Endometrial microvascular endothelial cells (primary cell): Measurements from ENCODE around the gene TEN1. TPM values are rescaled to one million over a fixed set of nuclear protein-coding genes. Genes with fewer than 3 reads are reported as not detected.
"Not testable (repeated sequence)": the region's sequence is repeated elsewhere in the genome, so short reads cannot be mapped to it uniquely, and the experiment has no call there.

Experiments
- in situ Hi-C: cut with HindIII; loops from 2 replicates; pipeline ENCODE4 v1.10.0; 2017; ENCODE audit warnings: low sequenced_read_pairs, low pct_unique_long_range_greater_than_20kb; ENCODE audit errors: inconsistent ontology term
- total RNA-seq: library from RNA; depleted of rRNA; stranded (reverse); fragments of >200 nt; gene quantifications from one replicate; pipeline ENCODE4 v1.2.3, GENCODE V29; 2015; ENCODE audit errors: inconsistent ontology term

Gene TEN1
- total RNA-seq, 1 donor from 2014 or later: 17.7 TPM

DNA sequence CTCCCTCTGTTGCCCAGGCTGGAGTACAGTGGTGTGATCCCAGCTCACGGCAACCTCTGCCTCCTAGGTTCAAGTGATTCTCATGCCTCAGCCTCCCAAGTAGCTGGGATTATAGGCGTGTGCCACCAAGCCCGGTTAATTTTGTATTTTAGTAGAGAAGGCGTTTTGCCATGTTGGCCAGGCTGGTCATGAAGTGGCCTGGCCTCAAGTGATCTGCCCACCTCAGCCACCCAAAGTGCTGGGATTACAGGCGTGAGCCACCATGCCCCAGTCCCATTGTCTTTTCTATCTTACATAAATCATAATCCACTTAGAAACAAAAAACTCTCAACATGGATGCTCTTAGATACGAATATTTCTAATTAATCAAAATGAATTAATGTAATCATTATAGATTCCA lies 3.9 kb upstream of the TEN1 start:
- in situ Hi-C loops: not testable (repeated sequence)

DNA sequence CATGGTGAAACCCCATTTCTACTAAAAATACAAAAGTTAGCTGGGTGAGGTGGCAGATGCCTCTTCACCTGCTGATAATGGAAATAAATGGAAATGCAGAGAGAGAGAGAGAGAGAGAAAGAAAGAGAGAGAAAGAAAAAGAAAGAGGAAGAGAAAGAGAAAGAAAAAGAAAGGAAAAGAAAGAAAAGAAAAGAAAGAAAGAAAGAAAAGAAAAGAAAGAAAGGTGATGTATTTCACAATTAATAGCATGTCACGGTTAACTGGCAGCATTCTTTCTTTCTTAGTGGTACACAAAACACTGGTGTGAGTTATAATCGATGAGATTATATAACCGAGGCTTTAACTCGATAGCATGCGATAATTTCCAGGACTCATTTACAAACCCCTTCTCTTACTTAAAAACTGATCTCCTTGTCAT lies 3.3 kb upstream of the TEN1 start:
- in situ Hi-C loops: no loop called here

DNA sequence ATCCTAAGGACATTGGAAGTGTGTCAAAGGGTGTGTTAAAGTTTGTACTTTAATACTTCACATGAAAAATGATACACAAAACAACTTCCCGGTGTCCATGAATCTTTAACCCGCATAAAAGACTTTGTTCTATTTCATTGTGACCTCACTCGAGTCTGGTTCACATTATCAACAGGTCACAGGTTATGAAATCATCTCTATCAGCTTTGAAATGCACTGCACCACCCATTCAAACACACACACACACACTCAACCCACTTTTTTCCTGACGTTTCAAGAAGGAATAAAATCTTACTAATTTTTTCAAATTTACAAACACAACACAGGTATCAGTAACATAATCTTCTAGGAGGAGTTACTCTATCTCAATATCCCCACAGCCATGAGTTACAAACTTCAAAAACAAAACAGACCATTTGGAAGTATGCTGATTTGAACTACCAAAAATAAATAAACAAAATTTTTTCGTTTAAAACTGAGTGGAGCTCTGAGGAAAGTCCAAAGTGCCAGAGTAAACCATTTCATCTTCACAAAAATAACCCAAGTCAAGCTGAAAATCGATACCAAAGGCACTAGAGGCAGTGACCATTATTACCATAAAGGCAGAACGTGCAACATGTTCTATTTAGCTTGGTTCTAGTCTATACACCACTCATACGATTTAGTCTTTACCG lies 2.7 kb upstream of the TEN1 start:
- in situ Hi-C loops: no loop called here

DNA sequence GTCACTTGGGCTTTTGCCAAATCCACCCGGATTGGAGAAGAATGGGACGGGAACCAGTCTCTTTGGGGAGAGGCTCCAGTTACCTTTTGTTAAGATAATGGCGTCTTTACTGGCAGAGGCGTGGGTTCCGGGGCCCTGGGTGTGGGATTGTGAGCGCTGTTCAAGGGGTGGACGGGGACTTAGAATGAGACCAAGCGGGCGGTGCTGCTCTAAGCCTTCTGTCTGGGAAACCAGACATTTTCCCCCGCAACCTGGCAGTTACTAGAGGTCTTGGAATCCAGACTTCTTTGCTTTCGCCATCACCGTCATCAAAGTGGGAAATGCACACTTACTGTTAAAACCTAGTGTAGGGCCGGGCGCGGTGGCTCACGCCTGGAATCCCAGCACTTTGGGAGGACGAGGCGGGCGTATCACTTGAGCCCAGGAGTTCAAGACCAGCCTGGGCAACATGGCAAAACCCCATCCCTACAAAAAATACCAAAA lies 706 bp downstream of the TEN1 start:
- in situ Hi-C loops: no loop called here

DNA sequence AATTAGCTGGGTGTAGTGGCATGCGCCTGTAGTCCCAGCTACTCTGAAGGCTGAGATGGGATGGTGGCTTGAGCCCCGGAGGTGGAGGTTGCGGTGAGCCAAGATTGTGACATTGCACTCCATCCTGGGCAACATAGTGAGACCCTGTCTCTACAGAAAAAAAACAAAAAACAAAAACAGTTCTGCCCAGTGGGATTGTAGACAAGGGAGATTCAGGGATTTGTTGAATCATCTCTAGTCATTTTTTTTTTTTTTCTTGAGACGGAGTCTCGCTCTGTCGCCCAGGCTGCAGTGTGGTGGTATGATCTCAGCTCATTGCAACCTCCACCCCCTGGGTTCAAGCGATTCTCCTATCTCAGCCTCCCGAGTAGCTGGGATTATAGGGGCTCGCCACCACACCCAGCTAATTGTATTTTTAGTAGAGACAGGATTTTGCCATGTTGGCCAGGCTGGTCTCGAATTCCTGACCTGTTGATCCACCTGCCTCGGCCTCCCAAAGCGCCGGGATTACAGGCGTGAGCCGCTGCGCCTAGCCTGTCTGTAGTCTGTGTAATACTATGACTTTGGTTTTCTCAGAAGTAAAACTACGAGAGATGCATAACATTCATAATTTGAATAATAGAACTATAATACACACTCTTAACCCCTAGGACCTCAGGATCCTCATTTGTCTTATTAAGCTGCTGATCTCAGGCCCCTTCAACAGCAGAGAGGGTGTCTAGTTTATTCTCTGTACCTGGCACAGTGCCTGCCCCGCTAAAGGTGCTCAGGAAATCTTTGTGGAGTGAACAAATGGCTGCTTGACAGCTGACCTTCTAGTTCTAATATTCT lies 1.4 kb downstream of the TEN1 start:
- in situ Hi-C loops: no loop called here

DNA sequence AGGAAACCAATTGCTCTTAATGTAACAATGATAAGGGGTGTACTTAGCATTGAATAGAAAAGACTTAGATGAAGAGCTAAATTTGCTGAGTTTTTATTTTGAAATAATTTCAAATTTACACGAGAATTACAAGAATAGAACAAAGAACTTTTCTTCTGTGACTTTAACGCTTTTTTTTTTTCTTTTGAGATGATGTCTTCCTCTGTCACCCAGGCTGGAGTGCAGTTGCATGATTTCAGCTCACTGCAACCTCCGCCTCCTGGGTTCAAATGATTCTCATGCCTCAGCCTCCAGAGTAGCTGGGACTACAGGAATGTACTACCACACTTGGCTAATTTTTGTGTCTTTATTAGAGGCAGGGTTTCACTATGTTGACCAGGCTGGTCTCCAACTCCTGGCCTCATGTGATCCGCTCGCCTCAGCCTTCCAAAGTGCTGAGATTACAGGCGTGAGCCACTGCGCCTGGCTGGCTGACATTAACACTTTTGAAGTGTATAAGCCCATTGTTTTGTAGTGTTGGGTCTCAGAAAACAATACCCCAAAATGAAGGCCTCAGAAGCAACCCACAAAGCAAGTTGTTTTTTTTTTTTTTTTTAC lies 2.1 kb downstream of the TEN1 start:
- in situ Hi-C loops: no loop called here

DNA sequence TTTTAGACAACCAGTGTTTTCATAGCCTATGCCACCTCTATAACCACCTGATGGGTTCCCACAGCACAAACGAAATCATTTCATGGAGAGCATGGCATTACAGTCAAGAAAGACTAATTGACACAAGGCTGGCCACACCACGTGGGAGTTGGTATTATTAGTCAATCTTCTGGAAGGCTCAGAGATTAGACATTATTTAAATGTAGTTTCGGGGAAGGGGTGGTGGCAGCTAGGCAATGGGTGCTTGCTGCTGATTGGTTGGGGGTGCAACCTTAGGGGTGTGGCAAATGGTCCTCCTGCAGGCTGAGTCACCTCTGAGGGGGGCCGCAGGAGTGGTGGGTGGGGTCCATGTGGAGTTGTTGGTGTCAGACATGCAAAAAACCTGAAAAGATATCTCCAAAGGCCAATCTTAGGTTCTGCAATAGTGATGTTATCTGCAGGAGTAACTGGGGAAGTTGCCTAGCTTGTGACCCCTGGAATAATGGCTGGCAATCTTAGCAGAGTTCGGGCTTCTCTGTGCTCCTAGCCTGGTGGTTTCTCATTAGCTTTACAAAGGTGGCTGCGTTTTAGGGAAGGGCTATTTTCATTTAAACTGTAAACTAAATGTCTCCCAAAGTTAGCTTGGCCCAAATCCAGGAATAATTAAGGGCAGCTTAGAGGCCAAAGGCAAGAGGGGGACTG lies 4.6 kb downstream of the TEN1 start:
- in situ Hi-C loops: no loop called here

DNA sequence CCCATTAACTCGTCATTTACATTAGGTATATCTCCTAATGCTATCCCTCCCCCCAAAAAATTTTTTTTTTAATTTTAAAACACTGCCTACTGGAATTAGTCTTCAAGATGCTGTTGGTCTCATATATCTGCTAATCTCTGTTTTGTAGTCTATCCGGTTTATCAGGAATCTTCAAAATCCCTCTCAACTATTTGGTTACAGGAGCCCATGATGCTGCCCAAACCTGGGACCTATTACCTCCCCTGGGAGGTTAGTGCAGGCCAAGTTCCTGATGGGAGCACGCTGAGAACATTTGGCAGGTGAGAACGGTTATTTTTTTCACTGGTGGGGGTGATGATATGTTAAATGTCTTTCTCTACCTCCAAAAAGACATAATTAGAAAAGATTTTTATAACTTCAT lies 6.9 kb downstream of the TEN1 start:
- in situ Hi-C loops: no loop called here

DNA sequence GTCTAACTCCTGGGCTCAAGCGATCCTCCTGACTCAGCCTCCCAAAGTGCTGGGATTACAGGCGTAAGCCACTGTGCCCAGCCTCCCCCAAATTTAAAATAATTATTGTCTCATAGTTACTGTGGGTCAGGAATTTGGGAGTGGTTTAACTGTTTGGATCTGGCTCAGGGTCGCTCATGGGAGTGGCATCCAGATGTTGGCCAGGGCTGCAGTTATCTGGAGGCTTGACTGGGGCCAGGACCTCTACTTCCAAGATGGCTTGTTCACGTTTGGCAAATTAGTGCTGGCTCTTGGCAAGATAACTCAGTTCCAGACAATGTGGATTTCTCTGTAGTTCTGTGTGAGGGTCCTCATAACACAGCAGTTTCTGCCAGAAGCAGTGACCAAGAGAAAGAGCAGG lies 8.0 kb downstream of the TEN1 start:
- in situ Hi-C loops: no loop called here

DNA sequence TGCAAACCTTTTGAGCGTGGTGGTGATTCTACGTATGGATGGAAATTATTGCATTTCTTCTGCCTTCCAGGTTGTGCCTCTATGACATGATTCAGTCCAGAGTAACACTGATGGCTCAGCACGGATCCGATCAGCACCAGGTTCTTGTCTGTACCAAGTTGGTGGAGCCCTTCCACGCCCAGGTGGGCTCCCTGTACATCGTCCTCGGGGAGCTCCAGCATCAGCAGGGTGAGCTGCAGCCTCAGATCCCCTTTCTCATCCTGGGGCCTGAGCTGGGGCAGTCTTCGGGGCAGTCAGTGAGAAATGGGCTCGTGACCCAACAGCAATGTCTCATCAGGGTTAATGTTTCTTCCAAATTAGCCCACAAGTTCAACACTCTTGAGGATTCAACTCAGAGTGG lies 12.4 kb downstream of the TEN1 start:
- in situ Hi-C loops: no loop called here

DNA sequence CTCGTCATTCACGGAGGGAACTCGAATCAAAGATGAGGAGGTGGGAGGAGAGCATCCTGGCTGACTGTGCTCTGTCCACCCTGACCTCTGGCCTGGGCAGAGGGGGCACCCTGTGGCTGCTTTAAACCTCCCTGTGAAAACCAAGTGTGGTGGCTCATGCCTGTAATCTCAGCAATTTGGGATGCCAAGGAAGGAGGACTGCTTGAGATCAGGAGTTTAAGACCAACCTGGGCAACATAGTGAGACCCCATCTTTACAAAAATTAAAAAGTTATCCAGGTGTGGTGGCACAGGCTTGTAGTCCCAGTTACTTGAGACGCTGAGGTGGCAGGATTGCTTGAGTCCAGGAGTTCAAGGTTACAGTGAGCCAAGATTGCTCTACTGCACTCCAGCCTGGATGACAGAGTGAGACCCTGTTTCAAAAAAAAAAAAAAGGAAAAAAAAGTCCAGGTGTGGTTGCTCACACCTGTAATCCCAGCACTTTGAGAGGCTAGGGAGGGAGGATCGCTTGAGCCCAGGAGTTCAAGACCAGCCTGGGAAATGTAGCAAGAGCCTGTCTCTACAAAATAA lies 15.8 kb downstream of the TEN1 start:
- in situ Hi-C loops: no loop called here

DNA sequence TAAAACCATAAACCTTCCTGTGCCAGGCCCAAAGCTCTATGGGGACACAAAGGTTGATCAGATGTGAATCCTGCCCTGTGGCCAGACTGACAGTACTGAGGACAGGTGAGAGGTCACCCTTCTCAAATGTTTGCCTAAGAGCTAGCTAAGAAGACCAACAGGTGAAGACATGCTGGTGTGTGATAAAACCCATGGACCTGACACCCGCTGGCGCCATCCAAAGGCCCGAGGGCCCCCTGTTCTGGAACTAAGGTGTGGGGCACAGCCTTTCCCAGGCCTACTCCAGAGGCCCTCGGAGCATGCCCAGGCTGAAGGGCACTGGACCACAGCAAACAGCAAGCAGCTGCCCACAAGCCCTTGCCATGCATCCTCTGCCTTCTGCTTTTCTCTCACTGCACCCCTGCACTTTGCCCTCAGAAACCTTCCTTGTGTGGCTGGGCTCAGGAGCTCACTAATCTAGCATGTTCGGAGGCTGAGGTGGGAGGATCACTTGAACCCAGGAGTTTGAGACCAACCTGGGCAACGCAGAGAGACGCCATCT lies 16.4 kb downstream of the TEN1 start:
- in situ Hi-C loops: no loop called here

DNA sequence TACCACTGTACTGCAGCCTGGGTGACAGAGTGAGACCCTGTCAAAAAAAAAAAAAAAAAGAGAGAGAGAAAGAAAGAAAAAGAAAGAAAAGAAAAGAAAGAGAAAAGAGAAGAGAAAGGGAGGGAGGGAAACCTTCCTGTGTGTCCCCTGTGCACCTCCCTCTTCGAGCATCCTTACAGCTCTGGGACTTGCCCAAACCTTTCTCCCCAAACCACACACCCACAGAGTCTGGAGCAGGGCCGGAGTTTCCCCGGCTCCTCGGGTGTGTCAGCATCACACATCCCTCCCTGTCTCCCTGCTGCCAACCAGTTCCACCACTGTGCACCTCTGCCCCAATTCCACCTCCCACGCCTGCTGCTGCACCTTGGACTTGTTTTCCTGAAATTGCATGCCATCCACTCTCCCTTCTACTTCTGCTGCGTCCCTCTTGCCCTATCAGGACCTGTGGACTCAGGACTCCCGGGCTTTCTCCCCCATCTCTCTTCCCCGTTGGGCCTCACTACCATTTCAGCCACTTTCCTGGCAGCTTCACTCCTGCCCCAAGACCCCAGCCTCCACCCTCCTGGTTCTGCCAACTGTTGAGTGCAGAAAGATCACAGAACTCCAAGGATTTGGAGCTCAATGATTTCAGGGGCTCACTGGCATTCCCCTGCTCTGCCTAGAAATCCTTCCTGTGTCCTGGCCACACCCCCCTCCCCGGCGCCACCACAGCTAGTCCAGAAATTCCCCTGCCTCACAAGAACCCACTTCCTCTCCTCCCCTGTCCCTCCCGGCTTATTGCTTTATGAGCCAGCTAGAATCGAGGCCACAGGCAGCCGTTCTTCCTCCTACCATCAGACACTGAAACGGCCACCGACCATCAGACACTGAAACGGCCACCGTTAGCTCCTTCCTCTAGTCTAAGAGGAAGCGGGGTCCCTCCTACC lies 17.9 kb downstream of the TEN1 start:
- in situ Hi-C loops: no loop called here

DNA sequence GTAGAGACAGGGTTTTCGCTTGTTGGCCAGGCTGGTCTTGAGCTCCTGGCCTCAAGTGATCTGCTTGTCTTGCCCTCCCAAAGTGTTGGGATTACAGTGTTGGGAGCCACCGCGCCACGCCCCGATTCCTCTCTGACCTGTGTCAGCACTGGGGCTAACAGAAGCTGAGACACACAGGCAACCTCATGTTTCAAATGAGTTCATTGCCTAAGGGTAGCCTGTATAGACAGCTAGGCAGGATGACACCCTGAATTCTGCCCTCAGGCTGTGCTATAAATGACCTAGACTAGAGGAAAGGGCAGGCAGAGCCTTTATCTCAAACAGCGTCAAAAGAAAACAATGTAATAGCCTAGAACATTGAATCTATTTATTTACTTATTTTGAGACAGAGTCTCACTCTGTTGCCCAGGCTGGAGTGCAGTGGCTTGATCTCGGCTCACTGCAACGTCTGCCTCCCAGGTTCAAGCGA lies 19.3 kb downstream of the TEN1 start:
- in situ Hi-C loops: no loop called here

DNA sequence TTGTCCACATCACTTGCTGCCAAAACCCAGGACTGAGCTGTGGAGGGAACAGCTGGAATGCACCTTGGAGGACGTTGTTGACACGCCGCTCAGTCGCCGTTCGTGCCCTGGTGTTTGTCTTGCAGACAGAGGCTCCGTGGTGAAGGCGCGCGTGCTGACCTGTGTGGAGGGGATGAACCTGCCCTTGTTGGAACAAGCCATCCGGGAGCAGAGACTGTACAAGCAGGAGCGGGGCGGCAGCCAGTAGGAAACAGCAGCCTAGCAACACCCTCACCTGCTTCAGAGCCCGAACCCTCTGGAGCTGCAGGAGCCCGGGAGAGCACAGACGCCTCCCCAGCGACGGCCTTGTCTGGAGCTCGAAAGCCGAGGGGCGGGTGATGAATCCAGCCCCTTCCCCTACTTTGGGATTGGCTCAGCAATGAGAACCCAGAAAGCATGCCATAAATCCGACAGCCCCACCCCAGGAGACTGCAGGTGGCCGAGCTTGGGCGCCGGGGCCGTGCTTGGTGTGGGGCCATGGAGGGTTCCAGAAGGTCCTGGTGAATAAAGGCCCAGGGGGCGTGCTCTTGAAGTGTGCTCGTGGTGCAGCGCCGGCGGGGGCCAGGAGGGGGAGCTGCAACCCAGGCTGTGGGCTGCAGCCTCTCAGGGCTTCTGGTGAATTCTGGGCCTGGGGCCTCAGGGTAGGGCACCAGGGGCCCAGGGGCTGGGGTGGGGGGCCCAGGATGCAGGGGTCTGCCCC lies 21.1 kb downstream of the TEN1 start:
- in situ Hi-C loops: no loop called here

DNA sequence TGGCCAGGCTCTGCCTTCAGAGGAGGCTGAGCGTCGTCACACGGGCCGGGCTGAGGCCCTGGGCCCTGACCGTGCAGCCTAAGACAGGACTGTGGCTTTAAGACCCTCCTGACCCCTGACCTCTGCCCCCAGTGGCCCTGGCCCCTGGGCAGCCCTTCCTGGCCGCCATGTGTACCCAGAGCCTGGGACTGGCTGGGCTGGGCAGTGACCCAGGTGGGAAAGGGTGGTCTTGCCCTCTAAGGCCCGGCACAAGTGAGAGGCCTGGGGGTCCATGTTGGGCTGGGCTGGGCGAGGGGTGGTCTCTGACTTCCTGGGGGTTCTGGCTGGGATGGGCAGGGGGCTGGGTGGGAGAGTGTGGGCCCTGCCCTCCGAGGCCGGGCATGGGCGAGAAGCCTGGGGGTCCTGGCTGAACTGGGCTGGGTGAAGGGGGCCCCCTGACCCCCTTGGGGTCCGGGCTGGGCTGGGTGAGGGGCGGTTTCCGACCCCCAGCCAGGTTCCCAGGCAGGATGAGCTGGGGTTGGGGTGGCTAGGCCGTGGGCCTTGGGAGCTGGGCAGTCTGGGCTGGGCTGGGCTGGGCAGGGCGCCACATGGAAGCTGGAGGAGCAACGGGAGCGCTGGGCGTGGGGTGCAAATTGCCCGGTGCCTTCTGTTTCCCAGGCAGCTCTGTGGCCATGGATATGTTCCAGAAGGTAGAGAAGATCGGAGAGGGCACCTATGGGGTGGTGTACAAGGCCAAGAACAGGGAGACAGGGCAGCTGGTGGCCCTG lies 21.9 kb downstream of the TEN1 start, which contains the start of gene CDK3:
TSS of gene CDK3 (plus strand) at position 101 of the 767 bp plus-strand sequence. CDS start at position 672, 571 bp downstream.
- in situ Hi-C loops: no loop called here
